ENCODE measurements around the gene CDC42BPG. TPM values are rescaled to one million over a fixed set of nuclear protein-coding genes. Genes with fewer than 3 reads are reported as not detected.

CDC42BPG gene
- total RNA-seq, 1 experiment from 2014 or later, result 3.7 TPM

DNA sequence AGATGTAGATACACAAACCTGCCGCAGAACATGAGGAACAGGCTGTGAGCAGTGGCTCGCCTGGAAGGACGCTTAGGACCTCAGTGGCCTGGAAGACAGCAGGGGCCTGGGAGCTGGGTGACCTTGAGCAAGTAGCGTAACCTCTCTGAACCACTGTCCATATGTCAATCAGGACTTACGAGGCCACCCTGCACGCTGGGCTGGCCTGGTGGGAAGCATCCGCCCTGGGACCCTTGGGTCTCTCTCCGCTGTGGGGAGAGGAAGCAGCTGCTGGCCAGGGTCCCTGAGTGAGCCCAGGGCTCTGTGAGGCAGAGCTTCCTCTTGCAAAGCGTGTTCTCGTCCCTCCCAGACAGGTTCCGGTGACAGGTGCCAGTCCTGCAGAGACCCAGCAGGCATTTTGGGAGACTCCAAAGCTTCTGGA is 48.0 kb upstream of the CDC42BPG start:
- POLR2A ChIA-PET, result no interaction called here
- H3K9me3 Mint-ChIP-seq (ENCODE audit: unreplicated experiment), result no peaks in the 10 kb centered on the region

DNA sequence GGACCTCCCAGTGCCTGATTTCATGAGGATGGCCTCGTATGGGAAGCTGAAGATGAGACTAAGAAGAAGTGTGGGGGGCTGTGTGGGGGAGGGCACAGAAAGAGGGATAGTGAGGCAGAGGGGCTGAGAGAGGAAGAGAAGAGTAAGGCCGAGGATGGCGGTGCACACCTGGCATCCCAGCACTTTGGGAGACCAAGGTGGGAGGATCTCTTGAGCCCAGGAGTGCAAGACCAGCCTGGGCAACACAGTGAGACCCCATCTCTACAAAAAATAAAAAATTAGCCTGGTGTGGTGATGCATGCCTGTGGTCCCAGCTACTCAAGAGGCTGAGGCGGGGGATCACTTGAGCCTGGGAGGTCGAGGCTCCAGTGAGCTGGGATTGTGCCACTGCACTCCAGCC is 47.4 kb upstream of the CDC42BPG start:
- Mint-ChIP-seq H3K27me3 (ENCODE audit: insufficient read depth, unreplicated experiment) (no peaks in the 10 kb centered on the region), H3K36me3 (ENCODE audit: insufficient read depth, unreplicated experiment) (no peaks in the 10 kb centered on the region), H3K4me3 (ENCODE audit: unreplicated experiment) (no peak overlapping the region), H3K4me1 (ENCODE audit: insufficient read depth, unreplicated experiment) (no peaks in the 10 kb centered on the region), H3K27ac (ENCODE audit: low read depth, unreplicated experiment) (peak overlapping the region; percentile 20), H3K9me3 (ENCODE audit: unreplicated experiment) (no peaks in the 10 kb centered on the region)
- ChIA-PET POLR2A (no interaction called here), CTCF (interaction anchor here (0.7 to 7.1 kb wide), 5 partner anchors 14 to 44 kb away, joined by 3 to 93 read pairs (median 3); partner anchors contain the start of gene ATG2A)
- intact Hi-C loops (cut with micrococcal nuclease), result no loop called here
- DNase-seq (ENCODE audit: unreplicated experiment), result no peak
- TF ChIP-seq, protein P1, sequence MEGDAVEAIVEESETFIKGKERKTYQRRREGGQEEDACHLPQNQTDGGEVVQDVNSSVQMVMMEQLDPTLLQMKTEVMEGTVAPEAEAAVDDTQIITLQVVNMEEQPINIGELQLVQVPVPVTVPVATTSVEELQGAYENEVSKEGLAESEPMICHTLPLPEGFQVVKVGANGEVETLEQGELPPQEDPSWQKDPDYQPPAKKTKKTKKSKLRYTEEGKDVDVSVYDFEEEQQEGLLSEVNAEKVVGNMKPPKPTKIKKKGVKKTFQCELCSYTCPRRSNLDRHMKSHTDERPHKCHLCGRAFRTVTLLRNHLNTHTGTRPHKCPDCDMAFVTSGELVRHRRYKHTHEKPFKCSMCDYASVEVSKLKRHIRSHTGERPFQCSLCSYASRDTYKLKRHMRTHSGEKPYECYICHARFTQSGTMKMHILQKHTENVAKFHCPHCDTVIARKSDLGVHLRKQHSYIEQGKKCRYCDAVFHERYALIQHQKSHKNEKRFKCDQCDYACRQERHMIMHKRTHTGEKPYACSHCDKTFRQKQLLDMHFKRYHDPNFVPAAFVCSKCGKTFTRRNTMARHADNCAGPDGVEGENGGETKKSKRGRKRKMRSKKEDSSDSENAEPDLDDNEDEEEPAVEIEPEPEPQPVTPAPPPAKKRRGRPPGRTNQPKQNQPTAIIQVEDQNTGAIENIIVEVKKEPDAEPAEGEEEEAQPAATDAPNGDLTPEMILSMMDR (IDR thresholded peaks at IDR 0.05; ENCODE audit: unreplicated experiment), result no peak
- no TSS peak for BruUV-seq (replicated peaks)

More for the DNA sequence above, 48.0 kb upstream of the CDC42BPG start:
- CTCF ChIA-PET, result interaction anchor here (0.6 to 7.1 kb wide), 4 partner anchors 13 to 116 kb away, joined by 4 to 93 read pairs (median 11); partner anchors contain the start of gene ATG2A
- Mint-ChIP-seq H3K4me3 (ENCODE audit: unreplicated experiment) (no peak overlapping the region), H3K27me3 (ENCODE audit: insufficient read depth, unreplicated experiment) (no peaks in the 10 kb centered on the region), H3K27ac (ENCODE audit: low read depth, unreplicated experiment) (peak overlapping the region; percentile 20), H3K36me3 (ENCODE audit: insufficient read depth, unreplicated experiment) (no peaks in the 10 kb centered on the region), H3K4me1 (ENCODE audit: insufficient read depth, unreplicated experiment) (no peaks in the 10 kb centered on the region)
- DNase-seq (ENCODE audit: unreplicated experiment), result no peak
- TF ChIP-seq, protein P1 (IDR thresholded peaks at IDR 0.05; ENCODE audit: unreplicated experiment), result no peak
- intact Hi-C loops (cut with micrococcal nuclease), result no loop called here
- BruUV-seq (replicated peaks), result no TSS peak

DNA sequence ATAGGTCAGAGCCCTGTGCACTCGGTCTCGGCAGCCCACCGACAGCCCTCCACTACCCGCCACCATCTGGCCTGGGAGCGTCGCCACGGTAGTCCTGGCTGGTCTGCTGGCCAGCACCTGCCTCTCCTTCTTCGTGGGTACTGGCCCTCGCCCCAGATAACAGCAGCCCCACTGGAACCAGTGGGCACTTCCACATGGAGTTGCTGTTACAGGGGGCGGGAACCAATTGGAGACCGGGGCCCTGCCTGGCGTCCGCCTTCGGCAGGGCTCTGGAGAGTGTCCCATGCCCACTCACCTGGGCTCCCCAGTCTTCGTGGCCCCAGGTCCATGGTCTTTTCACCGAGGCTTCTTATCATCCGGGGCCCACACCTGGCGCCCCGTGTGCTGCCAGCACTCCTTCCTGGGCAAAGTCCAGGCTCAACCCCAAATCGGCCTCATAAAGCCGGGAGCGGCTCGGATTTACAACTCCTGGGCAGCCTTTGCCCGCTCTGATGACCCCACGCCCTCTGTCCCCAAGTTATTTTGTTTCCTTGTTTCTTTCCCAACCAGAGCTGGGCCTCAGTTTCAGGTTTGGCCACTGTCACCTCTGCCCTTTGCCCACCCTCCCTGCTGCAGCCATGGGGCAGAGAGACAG is 46.9 kb upstream of the CDC42BPG start:
- Mint-ChIP-seq H3K4me1 (ENCODE audit: insufficient read depth, unreplicated experiment) (peaks cover under 1% of the 10 kb centered on the region), H3K27ac (ENCODE audit: low read depth, unreplicated experiment) (no peak overlapping the region), H3K4me3 (ENCODE audit: unreplicated experiment) (no peak overlapping the region), H3K27me3 (ENCODE audit: insufficient read depth, unreplicated experiment) (no peaks in the 10 kb centered on the region), H3K9me3 (ENCODE audit: unreplicated experiment) (no peaks in the 10 kb centered on the region), H3K36me3 (ENCODE audit: insufficient read depth, unreplicated experiment) (no peaks in the 10 kb centered on the region)
- ChIA-PET POLR2A (interaction anchor here (0.6 kb wide), 1 partner anchor 149 kb away, joined by 3 read pairs; the partner anchor contains the start of gene SAC3D1), CTCF (interaction anchor here (0.6 to 19.1 kb wide), 8 partner anchors 14 to 122 kb away, joined by 3 to 286 read pairs (median 3); partner anchors contain the start of gene CDC42BPG)
- TF ChIP-seq, protein P1 (IDR thresholded peaks at IDR 0.05; ENCODE audit: unreplicated experiment), result no peak
- intact Hi-C loops (cut with micrococcal nuclease), result no loop called here
- no peak for DNase-seq (ENCODE audit: unreplicated experiment)
- no TSS peak for BruUV-seq (replicated peaks)

DNA sequence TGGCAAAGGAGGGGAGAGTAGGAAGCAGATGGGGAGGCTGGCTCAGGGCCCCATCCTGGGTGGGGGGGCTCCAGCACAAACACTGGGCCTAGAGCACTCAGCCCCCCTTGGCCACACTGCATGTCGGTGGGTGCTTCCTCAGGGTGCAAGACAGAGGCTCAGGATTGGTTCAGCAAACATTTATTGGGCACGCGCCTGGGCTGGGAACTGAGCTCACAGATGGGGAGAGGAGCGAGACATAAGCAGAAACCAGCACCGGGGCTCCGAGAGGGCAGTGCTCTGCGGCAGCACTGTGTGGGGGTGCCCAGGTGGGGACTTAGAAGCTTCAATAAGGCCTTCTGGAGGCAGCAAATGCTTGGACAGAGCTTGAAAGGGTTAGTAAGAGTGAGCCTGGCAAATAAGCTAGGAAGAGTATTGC is 46.1 kb upstream of the CDC42BPG start:
- ChIA-PET CTCF (interaction anchor here (0.6 to 19.1 kb wide), 7 partner anchors 13 to 227 kb away, joined by 3 to 286 read pairs (median 3); partner anchors contain the start of gene CDC42BPG), POLR2A (interaction anchor here (0.6 kb wide), 1 partner anchor 150 kb away, joined by 3 read pairs; the partner anchor contains the start of gene SAC3D1)
- no peak overlapping the region for H3K4me3 Mint-ChIP-seq (ENCODE audit: unreplicated experiment)
- DNase-seq (ENCODE audit: unreplicated experiment), result no peak
- intact Hi-C loops (cut with micrococcal nuclease), result no loop called here
- no TSS peak for BruUV-seq (replicated peaks)
- no peak overlapping the region for H3K27ac Mint-ChIP-seq (ENCODE audit: low read depth, unreplicated experiment)
- no peaks in the 10 kb centered on the region for H3K27me3 Mint-ChIP-seq (ENCODE audit: insufficient read depth, unreplicated experiment)
- TF ChIP-seq, protein P1 (IDR thresholded peaks at IDR 0.05; ENCODE audit: unreplicated experiment), result no peak
- peaks cover 9% of the 10 kb centered on the region for H3K4me1 Mint-ChIP-seq (ENCODE audit: insufficient read depth, unreplicated experiment)
- H3K36me3 Mint-ChIP-seq (ENCODE audit: insufficient read depth, unreplicated experiment), result no peaks in the 10 kb centered on the region
- H3K9me3 Mint-ChIP-seq (ENCODE audit: unreplicated experiment), result no peaks in the 10 kb centered on the region

All from MCF 10A (cell line).